ENCODE data around the gene CST4.

- no peak for TF ChIP-seq MXI1 (IDR thresholded peaks at IDR 0.05; ENCODE audit: low read depth, low read length)
- no peak for TF ChIP-seq CHD1 (IDR thresholded peaks at IDR 0.05; ENCODE audit: low read depth, low read length)
- TF ChIP-seq CTCF (IDR thresholded peaks at IDR 0.05 in 2 of 3, conservative IDR thresholded peaks at IDR 0.05 in 1 of 3; ENCODE audit: control insufficient read depth in 2 of 3, extremely low read depth in 1 of 3, insufficient read depth in 1 of 3, low read depth in 3 of 3, low read length in 3 of 3) = no peak
- no peak for TF ChIP-seq RFX5 (IDR thresholded peaks at IDR 0.05; ENCODE audit: low read depth, low read length)
These were observed 42.5 kb downstream of the CST4 start for GRCh38 chr20:23646106-23646873.

Data from GM12878 (cell line).